GM18858 (cell line): ENCODE data around the gene TMPRSS13.

Experiments used
- ATAC-seq: cut with Tn5 transposase; IDR thresholded peaks from one replicate; pipeline ENCODE4 v1.9.1; 2021; ENCODE audit not compliant: unreplicated experiment

Gene TMPRSS13

GRCh38 chr11:117914398-117914761 lies 14.8 kb downstream of the TMPRSS13 start:
- no peak for ATAC-seq

GRCh38 chr11:117913736-117914397 lies 15.3 kb downstream of the TMPRSS13 start:
- ATAC-seq, result no peak

GRCh38 chr11:117912497-117912896 lies 16.7 kb downstream of the TMPRSS13 start:
- no peak for ATAC-seq

- no peak for ATAC-seq
Observed at GRCh38 chr11:117911694-117912093, 17.5 kb downstream of the TMPRSS13 start.

GRCh38 chr11:117910941-117911655 lies 18.1 kb downstream of the TMPRSS13 start:
- ATAC-seq, result no peak

- ATAC-seq, result no peak
Observed at GRCh38 chr11:117910525-117910924, 18.7 kb downstream of the TMPRSS13 start.

GRCh38 chr11:117909611-117910382 lies 19.4 kb downstream of the TMPRSS13 start:
- no peak for ATAC-seq

- no peak for ATAC-seq
Observed at GRCh38 chr11:117908959-117909610, 20.1 kb downstream of the TMPRSS13 start.

- no peak for ATAC-seq
Observed at GRCh38 chr11:117908109-117908895, 20.9 kb downstream of the TMPRSS13 start.

- no peak for ATAC-seq
Observed at GRCh38 chr11:117907276-117908108, 21.7 kb downstream of the TMPRSS13 start.

- ATAC-seq, result no peak
Observed at GRCh38 chr11:117906710-117907109, 22.5 kb downstream of the TMPRSS13 start.

GRCh38 chr11:117906126-117906525 lies 23.1 kb downstream of the TMPRSS13 start:
- no peak for ATAC-seq

GRCh38 chr11:117905524-117905923 lies 23.7 kb downstream of the TMPRSS13 start:
- ATAC-seq, result no peak

GRCh38 chr11:117903505-117904382 lies 25.5 kb downstream of the TMPRSS13 start:
- no peak for ATAC-seq

- ATAC-seq, result no peak
Observed at GRCh38 chr11:117902001-117902845, 27.0 kb downstream of the TMPRSS13 start.

- no peak for ATAC-seq
Observed at GRCh38 chr11:117901601-117902000, 27.6 kb downstream of the TMPRSS13 start.

GRCh38 chr11:117900720-117901440 lies 28.3 kb downstream of the TMPRSS13 start:
- no peak for ATAC-seq
